GM13976 (cell line): ENCODE data around the gene ZNF608.

ENCODE experiments used
- DNase-seq: peaks from one replicate; pipeline ENCODE4 v3.0.0; 2012; ENCODE audit warnings: low spot score
- CTCF ChIP-seq: IDR thresholded peaks from 2 replicates; pipeline ENCODE4 v1.5.1; 2012; ENCODE audit warnings: borderline replicate concordance, mild to moderate bottlenecking; ENCODE audit not compliant: insufficient read depth; ENCODE audit errors: extremely low read depth, missing control alignments, control extremely low read depth
- in situ Hi-C: fragments of 300-500 bp; cut with MboI; formaldehyde crosslinking; loops from one replicate; pipeline ENCODE4 v1.12.0; 2022; ENCODE audit warnings: low sequenced_read_pairs, mixed read lengths, inconsistent platforms; ENCODE audit not compliant: unreplicated experiment

Gene ZNF608

GRCh38 chr5:124725622-124726258 is 20.7 kb downstream of the ZNF608 start:
- TF ChIP-seq CTCF, result no peak
- no peak for DNase-seq
- in situ Hi-C loops, result no loop called here

- TF ChIP-seq CTCF, result no peak
- in situ Hi-C loops, result no loop called here
- no peak for DNase-seq
Measured at GRCh38 chr5:124725040-124725434, 21.4 kb downstream of the ZNF608 start.

- no peak for TF ChIP-seq CTCF
- no peak for DNase-seq
- in situ Hi-C loops, result no loop called here
Measured at GRCh38 chr5:124724357-124725039, 21.9 kb downstream of the ZNF608 start.

- in situ Hi-C loops, result no loop called here
- no peak for DNase-seq
- TF ChIP-seq CTCF, result no peak
Measured at GRCh38 chr5:124721229-124721735, 25.2 kb downstream of the ZNF608 start.

- no peak for DNase-seq
- in situ Hi-C loops, result no loop called here
Measured at GRCh38 chr5:124720593-124720992, 25.8 kb downstream of the ZNF608 start.

More at GRCh38 chr5:124720593-124720992, 25.8 kb downstream of the ZNF608 start:
- TF ChIP-seq CTCF, result no peak
